K562 (cell line): ENCODE measurements around the gene OAT. TPM values are rescaled to one million over a fixed set of nuclear protein-coding genes. Genes with fewer than 3 reads are reported as not detected.

ENCODE experiments used
- MEF2D ChIP-seq: conservative IDR thresholded peaks from 2 replicates; pipeline ENCODE4 v1.6.1; 2016; ENCODE audit warnings: low read depth, missing genetic modification characterization, missing compliant biosample characterization
- MTA1 ChIP-seq: fragments of 450-650 bp; IDR thresholded peaks from 2 replicates; pipeline ENCODE4 v1.6.1; 2017; ENCODE audit warnings: borderline replicate concordance
- NR2C1 ChIP-seq, 2 experiments: fragments of 450-650 bp; IDR thresholded peaks; 2 replicates each; pipeline ENCODE4 v1.6.1; 2017; ENCODE audit warnings: mild to moderate bottlenecking in 2 of 2, antibody characterized with exemption in 1 of 2, inconsistent platforms in 1 of 2, missing compliant biosample characterization in 1 of 2, missing genetic modification characterization in 1 of 2
- NRF1 ChIP-seq, 2 experiments: fragments of 450-650 bp; IDR thresholded peaks in 1 of 2; conservative IDR thresholded peaks in 1 of 2; 2 replicates each; pipeline ENCODE4 v1.6.1; 2014; ENCODE audit warnings: mild to moderate bottlenecking in 2 of 2
- NUFIP1 ChIP-seq: fragments of 450-650 bp; IDR thresholded peaks from 2 replicates; pipeline ENCODE4 v1.6.1; 2018; ENCODE audit not compliant: partially characterized antibody
- RNF2 ChIP-seq: sonication (generic); IDR thresholded peaks from 2 replicates; pipeline ENCODE4 v1.6.1; 2016
- SMAD4 ChIP-seq: fragments of 250-450 bp; sonication (Bioruptor Pico); conservative IDR thresholded peaks from 2 replicates; pipeline ENCODE4 v1.8.0; 2021; ENCODE audit warnings: inconsistent platforms, mild to moderate bottlenecking, moderate library complexity
- polyA plus RNA-seq, 8 experiments: library from polyadenylated mRNA; depleted of rRNA in 4 of 8; stranded (reverse) in 5 of 8; unstranded in 3 of 8; fragments of >200 nt; fragmentation: Nextera tagmentation in 2 of 8; fragmentation: Illumina TruSeq in 1 of 8; extraction: Ambion mirVana in 2 of 8; extraction: Trizol in 1 of 8; gene quantifications; 2 replicates each; pipeline versions ENCODE4 v1.2.1 to v1.2.3, GENCODE V29; 2011 to 2014; ENCODE audit warnings: inconsistent platforms in 1 of 8, missing spikeins in 1 of 8
- total RNA-seq, 7 experiments: library from RNA; depleted of rRNA in 6 of 7; stranded (reverse); fragments of >200 nt in 6 of 7; fragmentation: Illumina TruSeq in 2 of 7; extraction: Trizol in 2 of 7; gene quantifications; 2 replicates each; pipeline versions ENCODE4 v1.2.1 to v1.2.3, GENCODE V29; 2011 to 2021; ENCODE audit warnings: low replicate concordance in 1 of 7
- TF ChIP-seq, protein P1 (sequence below): fragments of 450-650 bp; IDR thresholded peaks from 2 replicates; pipeline ENCODE4 v1.6.1; 2016; ENCODE audit warnings: antibody characterized with exemption
- TF ChIP-seq, protein P2 (sequence below): sonication (generic); formaldehyde crosslinking; IDR thresholded peaks from 2 replicates; pipeline ENCODE4 v1.8.0; 2022; ENCODE audit warnings: mild to moderate bottlenecking, missing genetic modification reagents
- TF ChIP-seq, protein P3 (sequence below): fragments of 450-650 bp; IDR thresholded peaks from 2 replicates; pipeline ENCODE4 v1.6.1; 2017; ENCODE audit warnings: antibody characterized with exemption, mild to moderate bottlenecking
- TF ChIP-seq, protein P4 (sequence below): IDR thresholded peaks from 2 replicates; pipeline ENCODE4 v1.6.1; 2011; ENCODE audit warnings: borderline replicate concordance, low read depth, mild to moderate bottlenecking, moderate library complexity, low read length; ENCODE audit not compliant: insufficient read depth, poor library complexity, severe bottlenecking

Gene OAT
- total and polyA plus RNA-seq, 9 of the 15 experiments (the other 6 are each of a cell fraction or from before 2014, with no cell fraction given): 100 to 312 (median 163) TPM

DNA sequence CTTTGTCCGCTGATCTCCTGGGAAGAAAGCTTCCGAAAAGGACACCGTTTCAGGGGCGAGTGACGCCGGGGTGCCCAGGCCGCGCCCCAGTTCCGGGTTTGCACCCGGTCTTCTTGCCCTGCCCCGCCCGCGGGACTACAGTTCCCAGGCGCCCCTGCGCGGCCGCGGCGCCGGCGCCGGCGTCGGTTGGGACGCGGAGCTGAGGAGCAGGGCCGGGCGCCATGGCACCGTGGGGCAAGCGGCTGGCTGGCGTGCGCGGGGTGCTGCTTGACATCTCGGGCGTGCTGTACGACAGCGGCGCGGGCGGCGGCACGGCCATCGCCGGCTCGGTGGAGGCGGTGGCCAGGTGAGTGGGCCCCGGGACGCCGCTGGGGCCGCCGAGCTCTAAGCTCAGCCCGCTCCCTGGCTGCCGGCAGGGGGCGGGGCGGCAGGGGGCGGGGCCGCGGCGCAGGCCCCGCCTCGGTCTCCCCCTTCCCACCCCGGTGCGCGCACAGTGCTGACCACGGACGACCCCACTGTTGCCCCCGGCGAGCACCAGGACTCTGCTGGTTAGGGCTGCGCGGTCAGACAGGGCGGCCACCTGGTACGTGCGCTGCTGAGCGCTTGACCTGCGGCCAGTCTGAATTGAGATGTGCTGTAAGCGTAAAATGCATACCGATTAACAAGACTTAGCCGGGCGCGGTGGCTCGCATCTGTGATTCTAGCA, 43.1 kb upstream of the OAT start, which contains the start of gene LHPP (continued):
- TF ChIP-seq MEF2D (no peak), RNF2 (no peak), NRF1 (conservative IDR thresholded peaks at IDR 0.05 in 1 of 2, IDR thresholded peaks at IDR 0.05 in 1 of 2) (peak; percentile 93 to 94), MTA1 (0 out of 2 replicates have a peak, but pooled peaks have one; percentile 46), SMAD4 (CRISPR knock-in tag) (0 out of 2 replicates have a peak, but pooled peaks have one; percentile 19), NR2C1 (IDR thresholded peaks at IDR 0.05) (no peak), NR2C1 (tag; IDR thresholded peaks at IDR 0.05) (peak; percentile 53; the same call in 1 of the 2 replicates), NUFIP1 (no peak)
- TF ChIP-seq, protein P1, sequence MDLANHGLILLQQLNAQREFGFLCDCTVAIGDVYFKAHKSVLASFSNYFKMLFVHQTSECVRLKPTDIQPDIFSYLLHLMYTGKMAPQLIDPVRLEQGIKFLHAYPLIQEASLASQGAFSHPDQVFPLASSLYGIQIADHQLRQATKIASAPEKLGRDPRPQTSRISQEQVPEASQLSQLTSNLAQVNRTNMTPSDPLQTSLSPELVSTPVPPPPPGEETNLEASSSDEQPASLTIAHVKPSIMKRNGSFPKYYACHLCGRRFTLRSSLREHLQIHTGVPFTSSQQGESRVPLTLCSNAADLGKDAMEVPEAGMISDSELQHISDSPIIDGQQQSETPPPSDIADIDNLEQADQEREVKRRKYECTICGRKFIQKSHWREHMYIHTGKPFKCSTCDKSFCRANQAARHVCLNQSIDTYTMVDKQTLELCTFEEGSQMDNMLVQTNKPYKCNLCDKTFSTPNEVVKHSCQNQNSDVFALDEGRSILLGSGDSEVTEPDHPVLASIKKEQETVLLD: peak; percentile 61; the same call in 1 of the 2 replicates
- TF ChIP-seq, protein P2, sequence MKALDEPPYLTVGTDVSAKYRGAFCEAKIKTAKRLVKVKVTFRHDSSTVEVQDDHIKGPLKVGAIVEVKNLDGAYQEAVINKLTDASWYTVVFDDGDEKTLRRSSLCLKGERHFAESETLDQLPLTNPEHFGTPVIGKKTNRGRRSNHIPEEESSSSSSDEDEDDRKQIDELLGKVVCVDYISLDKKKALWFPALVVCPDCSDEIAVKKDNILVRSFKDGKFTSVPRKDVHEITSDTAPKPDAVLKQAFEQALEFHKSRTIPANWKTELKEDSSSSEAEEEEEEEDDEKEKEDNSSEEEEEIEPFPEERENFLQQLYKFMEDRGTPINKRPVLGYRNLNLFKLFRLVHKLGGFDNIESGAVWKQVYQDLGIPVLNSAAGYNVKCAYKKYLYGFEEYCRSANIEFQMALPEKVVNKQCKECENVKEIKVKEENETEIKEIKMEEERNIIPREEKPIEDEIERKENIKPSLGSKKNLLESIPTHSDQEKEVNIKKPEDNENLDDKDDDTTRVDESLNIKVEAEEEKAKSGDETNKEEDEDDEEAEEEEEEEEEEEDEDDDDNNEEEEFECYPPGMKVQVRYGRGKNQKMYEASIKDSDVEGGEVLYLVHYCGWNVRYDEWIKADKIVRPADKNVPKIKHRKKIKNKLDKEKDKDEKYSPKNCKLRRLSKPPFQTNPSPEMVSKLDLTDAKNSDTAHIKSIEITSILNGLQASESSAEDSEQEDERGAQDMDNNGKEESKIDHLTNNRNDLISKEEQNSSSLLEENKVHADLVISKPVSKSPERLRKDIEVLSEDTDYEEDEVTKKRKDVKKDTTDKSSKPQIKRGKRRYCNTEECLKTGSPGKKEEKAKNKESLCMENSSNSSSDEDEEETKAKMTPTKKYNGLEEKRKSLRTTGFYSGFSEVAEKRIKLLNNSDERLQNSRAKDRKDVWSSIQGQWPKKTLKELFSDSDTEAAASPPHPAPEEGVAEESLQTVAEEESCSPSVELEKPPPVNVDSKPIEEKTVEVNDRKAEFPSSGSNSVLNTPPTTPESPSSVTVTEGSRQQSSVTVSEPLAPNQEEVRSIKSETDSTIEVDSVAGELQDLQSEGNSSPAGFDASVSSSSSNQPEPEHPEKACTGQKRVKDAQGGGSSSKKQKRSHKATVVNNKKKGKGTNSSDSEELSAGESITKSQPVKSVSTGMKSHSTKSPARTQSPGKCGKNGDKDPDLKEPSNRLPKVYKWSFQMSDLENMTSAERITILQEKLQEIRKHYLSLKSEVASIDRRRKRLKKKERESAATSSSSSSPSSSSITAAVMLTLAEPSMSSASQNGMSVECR (CRISPR knock-in tag): peak; percentile 52; the same call in 1 of the 2 replicates
- TF ChIP-seq, protein P3, sequence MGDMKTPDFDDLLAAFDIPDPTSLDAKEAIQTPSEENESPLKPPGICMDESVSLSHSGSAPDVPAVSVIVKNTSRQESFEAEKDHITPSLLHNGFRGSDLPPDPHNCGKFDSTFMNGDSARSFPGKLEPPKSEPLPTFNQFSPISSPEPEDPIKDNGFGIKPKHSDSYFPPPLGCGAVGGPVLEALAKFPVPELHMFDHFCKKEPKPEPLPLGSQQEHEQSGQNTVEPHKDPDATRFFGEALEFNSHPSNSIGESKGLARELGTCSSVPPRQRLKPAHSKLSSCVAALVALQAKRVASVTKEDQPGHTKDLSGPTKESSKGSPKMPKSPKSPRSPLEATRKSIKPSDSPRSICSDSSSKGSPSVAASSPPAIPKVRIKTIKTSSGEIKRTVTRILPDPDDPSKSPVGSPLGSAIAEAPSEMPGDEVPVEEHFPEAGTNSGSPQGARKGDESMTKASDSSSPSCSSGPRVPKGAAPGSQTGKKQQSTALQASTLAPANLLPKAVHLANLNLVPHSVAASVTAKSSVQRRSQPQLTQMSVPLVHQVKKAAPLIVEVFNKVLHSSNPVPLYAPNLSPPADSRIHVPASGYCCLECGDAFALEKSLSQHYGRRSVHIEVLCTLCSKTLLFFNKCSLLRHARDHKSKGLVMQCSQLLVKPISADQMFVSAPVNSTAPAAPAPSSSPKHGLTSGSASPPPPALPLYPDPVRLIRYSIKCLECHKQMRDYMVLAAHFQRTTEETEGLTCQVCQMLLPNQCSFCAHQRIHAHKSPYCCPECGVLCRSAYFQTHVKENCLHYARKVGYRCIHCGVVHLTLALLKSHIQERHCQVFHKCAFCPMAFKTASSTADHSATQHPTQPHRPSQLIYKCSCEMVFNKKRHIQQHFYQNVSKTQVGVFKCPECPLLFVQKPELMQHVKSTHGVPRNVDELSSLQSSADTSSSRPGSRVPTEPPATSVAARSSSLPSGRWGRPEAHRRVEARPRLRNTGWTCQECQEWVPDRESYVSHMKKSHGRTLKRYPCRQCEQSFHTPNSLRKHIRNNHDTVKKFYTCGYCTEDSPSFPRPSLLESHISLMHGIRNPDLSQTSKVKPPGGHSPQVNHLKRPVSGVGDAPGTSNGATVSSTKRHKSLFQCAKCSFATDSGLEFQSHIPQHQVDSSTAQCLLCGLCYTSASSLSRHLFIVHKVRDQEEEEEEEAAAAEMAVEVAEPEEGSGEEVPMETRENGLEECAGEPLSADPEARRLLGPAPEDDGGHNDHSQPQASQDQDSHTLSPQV: 0 out of 2 replicates have a peak, but pooled peaks have one; percentile 35
- TF ChIP-seq, protein P4, sequence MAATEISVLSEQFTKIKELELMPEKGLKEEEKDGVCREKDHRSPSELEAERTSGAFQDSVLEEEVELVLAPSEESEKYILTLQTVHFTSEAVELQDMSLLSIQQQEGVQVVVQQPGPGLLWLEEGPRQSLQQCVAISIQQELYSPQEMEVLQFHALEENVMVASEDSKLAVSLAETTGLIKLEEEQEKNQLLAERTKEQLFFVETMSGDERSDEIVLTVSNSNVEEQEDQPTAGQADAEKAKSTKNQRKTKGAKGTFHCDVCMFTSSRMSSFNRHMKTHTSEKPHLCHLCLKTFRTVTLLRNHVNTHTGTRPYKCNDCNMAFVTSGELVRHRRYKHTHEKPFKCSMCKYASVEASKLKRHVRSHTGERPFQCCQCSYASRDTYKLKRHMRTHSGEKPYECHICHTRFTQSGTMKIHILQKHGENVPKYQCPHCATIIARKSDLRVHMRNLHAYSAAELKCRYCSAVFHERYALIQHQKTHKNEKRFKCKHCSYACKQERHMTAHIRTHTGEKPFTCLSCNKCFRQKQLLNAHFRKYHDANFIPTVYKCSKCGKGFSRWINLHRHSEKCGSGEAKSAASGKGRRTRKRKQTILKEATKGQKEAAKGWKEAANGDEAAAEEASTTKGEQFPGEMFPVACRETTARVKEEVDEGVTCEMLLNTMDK: peak; percentile 59
